H9 (cell line): Measurements from ENCODE around the gene ETNK2. TPM values are rescaled to one million over a fixed set of nuclear protein-coding genes. Genes with fewer than 3 reads are reported as not detected.
A peak's percentile ranks its signal among the peaks of the same experiment; 100 is the strongest.

ENCODE experiments used
- DNase-seq: peaks from one replicate; pipeline ENCODE4 v3.0.0-alpha.2; 2017
- H2AFZ ChIP-seq: one replicate; pipeline ENCODE4 v1.6.1; 2013; ENCODE audit warnings: mild to moderate bottlenecking, low read length, control low read depth, moderate library complexity
- H2AK5ac ChIP-seq: 2 replicates; pipeline ENCODE4 v1.6.1; 2013; ENCODE audit warnings: low read length, control low read depth, mixed read lengths; ENCODE audit not compliant: insufficient read length
- H2BK120ac ChIP-seq: one replicate; pipeline ENCODE4 v1.6.1; 2013; ENCODE audit warnings: low read depth, mild to moderate bottlenecking, low read length, control low read depth, inconsistent platforms; ENCODE audit not compliant: poor library complexity, severe bottlenecking
- H2BK12ac ChIP-seq: 2 replicates; pipeline ENCODE4 v1.6.1; 2013; ENCODE audit warnings: low read length, control low read depth, mixed read lengths, low read depth; ENCODE audit not compliant: insufficient read length
- H2BK15ac ChIP-seq: 2 replicates; pipeline ENCODE4 v1.6.1; 2013; ENCODE audit warnings: low read depth, low read length, control low read depth
- H2BK20ac ChIP-seq: one replicate; pipeline ENCODE4 v1.6.1; 2013; ENCODE audit warnings: low read depth, mild to moderate bottlenecking, low read length, control low read depth, inconsistent platforms; ENCODE audit not compliant: poor library complexity, severe bottlenecking
- H2BK5ac ChIP-seq: 2 replicates; pipeline ENCODE4 v1.6.1; 2013; ENCODE audit warnings: low read length, control low read depth, mixed read lengths; ENCODE audit not compliant: insufficient read length
- H3K14ac ChIP-seq: 2 replicates; pipeline ENCODE4 v1.6.1; 2013; ENCODE audit warnings: low read length, control low read depth; ENCODE audit not compliant: insufficient read depth
- H3K18ac ChIP-seq: 2 replicates; pipeline ENCODE4 v1.6.1; 2013; ENCODE audit warnings: low read depth, mild to moderate bottlenecking, mixed read lengths, low read length, control low read depth; ENCODE audit not compliant: insufficient read length
- H3K23ac ChIP-seq: 2 replicates; pipeline ENCODE4 v1.6.1; 2013; ENCODE audit warnings: low read length, control low read depth, mixed read lengths, low read depth; ENCODE audit not compliant: insufficient read length
- H3K23me2 ChIP-seq: 2 replicates; pipeline ENCODE4 v1.6.1; 2013; ENCODE audit warnings: low read depth, mild to moderate bottlenecking, mixed read lengths, low read length, control low read depth; ENCODE audit not compliant: insufficient read length, poor library complexity, severe bottlenecking
- H3K27ac ChIP-seq: 2 replicates; pipeline ENCODE4 v1.5.1; 2013; ENCODE audit warnings: low read length, control low read depth, mixed read lengths, low read depth; ENCODE audit not compliant: insufficient read length
- H3K27me3 ChIP-seq: 2 replicates; pipeline ENCODE4 v1.6.1; 2013; ENCODE audit warnings: low read length, control low read depth, inconsistent platforms; ENCODE audit not compliant: insufficient read depth
- H3K4ac ChIP-seq: 2 replicates; pipeline ENCODE4 v1.6.1; 2013; ENCODE audit warnings: low read depth, mild to moderate bottlenecking, control low read depth, inconsistent platforms, low read length, moderate library complexity
- H3K4me1 ChIP-seq: 2 replicates; pipeline ENCODE4 v1.6.1; 2013; ENCODE audit warnings: low read length, control low read depth, inconsistent platforms; ENCODE audit not compliant: insufficient read depth
- H3K4me2 ChIP-seq: 2 replicates; pipeline ENCODE4 v1.6.1; 2013; ENCODE audit warnings: low read length, control low read depth, mixed read lengths; ENCODE audit not compliant: insufficient read length, insufficient read depth
- H3K56ac ChIP-seq: 2 replicates; pipeline ENCODE4 v1.6.1; 2013; ENCODE audit warnings: low read depth, mild to moderate bottlenecking, mixed read lengths, low read length, control low read depth; ENCODE audit not compliant: insufficient read length
- H3K79me1 ChIP-seq: 2 replicates; pipeline ENCODE4 v1.6.1; 2013; ENCODE audit warnings: low read depth, mild to moderate bottlenecking, moderate library complexity, low read length, control low read depth, inconsistent platforms; ENCODE audit not compliant: insufficient read depth, poor library complexity, severe bottlenecking
- H3K79me2 ChIP-seq: 2 replicates; pipeline ENCODE4 v1.6.1; 2013; ENCODE audit warnings: low read length, control low read depth, inconsistent platforms; ENCODE audit not compliant: insufficient read depth
- H3K9ac ChIP-seq: 2 replicates; pipeline ENCODE4 v1.6.1; 2013; ENCODE audit warnings: low read length, control low read depth, mixed read lengths; ENCODE audit not compliant: insufficient read length; ENCODE audit errors: extremely low read depth
- H3K9me3 ChIP-seq: one replicate; pipeline ENCODE4 v1.6.1; 2013; ENCODE audit warnings: low read depth, low read length, inconsistent platforms; ENCODE audit not compliant: control insufficient read depth
- H3T11ph ChIP-seq: one replicate; pipeline ENCODE4 v1.6.1; 2013; ENCODE audit warnings: mild to moderate bottlenecking, low read length, control low read depth, inconsistent platforms
- H4K20me1 ChIP-seq: one replicate; pipeline ENCODE4 v1.6.1; 2013; ENCODE audit not compliant: control insufficient read depth, insufficient read length, insufficient read depth
- H4K5ac ChIP-seq: 2 replicates; pipeline ENCODE4 v1.6.1; 2013; ENCODE audit warnings: low read depth, mild to moderate bottlenecking, mixed read lengths, low read length, control low read depth; ENCODE audit not compliant: insufficient read length
- H4K8ac ChIP-seq: replicated peaks from 2 replicates; pipeline ENCODE4 v1.6.1; 2013; ENCODE audit warnings: low read length, control low read depth, mixed read lengths, low read depth; ENCODE audit not compliant: insufficient read length
- H4K91ac ChIP-seq: 2 replicates; pipeline ENCODE4 v1.6.1; 2013; ENCODE audit warnings: low read depth, mild to moderate bottlenecking, moderate library complexity, mixed read lengths, low read length, control low read depth; ENCODE audit not compliant: insufficient read length
- H3K27ac Mint-ChIP-seq, 3 experiments: 2 replicates in 2 of 3; 3 replicates in 1 of 3; pipeline ENCODE4 v1.8.0; 2020 to 2021; ENCODE audit warnings: mixed read lengths in 3 of 3, mild to moderate bottlenecking in 1 of 3, moderate library complexity in 1 of 3
- H3K27me3 Mint-ChIP-seq: 2 replicates; pipeline ENCODE4 v1.8.0; 2021; ENCODE audit warnings: low read depth, mild to moderate bottlenecking, moderate library complexity, mixed read lengths
- H3K36me3 Mint-ChIP-seq, 3 experiments: 2 replicates in 2 of 3; 3 replicates in 1 of 3; pipeline ENCODE4 v1.8.0; 2020 to 2021; ENCODE audit warnings: low read depth in 3 of 3, mixed read lengths in 3 of 3; ENCODE audit not compliant: insufficient read depth in 1 of 3
- H3K4me1 Mint-ChIP-seq, 2 experiments: 2 replicates each; pipeline ENCODE4 v1.8.0; 2020; ENCODE audit warnings: mixed read lengths in 2 of 2
- H3K4me3 Mint-ChIP-seq, 2 experiments: 2 replicates in 1 of 2; 3 replicates in 1 of 2; pipeline ENCODE4 v1.8.0; 2020 to 2021; ENCODE audit warnings: mild to moderate bottlenecking in 2 of 2, mixed read lengths in 2 of 2, moderate library complexity in 1 of 2
- H3K9me3 Mint-ChIP-seq, 2 experiments: 2 replicates in 1 of 2; 3 replicates in 1 of 2; pipeline ENCODE4 v1.8.0; 2020; ENCODE audit warnings: mild to moderate bottlenecking in 2 of 2, mixed read lengths in 2 of 2, moderate library complexity in 1 of 2
- CTCF ChIP-seq: fragments of 200-600 bp; sonication (generic); conservative IDR thresholded peaks from 3 replicates; pipeline ENCODE4 v1.8.0; 2021; ENCODE audit warnings: antibody characterized with exemption, mild to moderate bottlenecking
- WGBS: extraction: QIAGEN DNeasy Blood & Tissue Kit; methylation state at CpG from one replicate; pipeline ENCODE4 v1.1.7; 2013; ENCODE audit warnings: missing lambda C conversion rate, low lambda C conversion rate, mixed read lengths; ENCODE audit not compliant: insufficient read length; ENCODE audit errors: extremely low coverage; 5-methylcytosine and 5-hydroxymethylcytosine counted together
- total RNA-seq: library from RNA; stranded (reverse); gene quantifications from 2 replicates; pipeline ENCODE4 v1.2.1, GENCODE V29; 2021

ETNK2 gene
- total RNA-seq, 1 experiment from 2014 or later: 17.6 TPM

- peaks cover 46% of the 10 kb centered on the region for H3K27me3 Mint-ChIP-seq
- DNase-seq: no peak
- no peaks in the 10 kb centered on the region; a peak in 1 of 5 replicates for H3K9me3 Mint-ChIP-seq
- Histone ChIP-seq H3K9me3 (no peaks in the 10 kb centered on the region), H2BK5ac (no peak overlapping the region), H2BK15ac (no peak overlapping the region), H3K23ac (no peak overlapping the region), H2BK20ac (no peak overlapping the region), H3T11ph (no peak overlapping the region), H3K56ac (no peak overlapping the region), H2AK5ac (no peak overlapping the region), H2BK120ac (no peak overlapping the region), H4K20me1 (no peaks in the 10 kb centered on the region), H3K23me2 (peaks cover 6% of the 10 kb centered on the region), H3K27me3 (no peaks in the 10 kb centered on the region; the same call in 1 of the 2 replicates), H3K4ac (no peak overlapping the region), H4K91ac (no peak overlapping the region), H2AFZ (no peak overlapping the region), H3K27ac (no peak overlapping the region), H3K9ac (no peak overlapping the region), H3K18ac (no peak overlapping the region), H3K79me2 (no peaks in the 10 kb centered on the region), H3K14ac (no peak overlapping the region), H4K8ac (no peak overlapping the region), H3K4me1 (no peaks in the 10 kb centered on the region; the same call in 1 of the 2 replicates), H3K79me1 (no peaks in the 10 kb centered on the region), H3K4me2 (no peak overlapping the region), H2BK12ac (no peak overlapping the region), H4K5ac (no peak overlapping the region)
- H3K36me3 Mint-ChIP-seq: no peaks in the 10 kb centered on the region; a peak in 2 of 7 replicates
- WGBS: no CpG with 5 or more reads among the region's 15 CpGs
- H3K4me1 Mint-ChIP-seq: peaks cover 20 to 24% of the 10 kb centered on the region in 2 experiments
- 0 out of 7 replicates have a peak overlapping the region, but pooled peaks of 1 of the 3 experiments have one; percentile 32 for H3K27ac Mint-ChIP-seq
- H3K4me3 Mint-ChIP-seq: no peak overlapping the region; a peak in 1 of 5 replicates
- no peak for TF ChIP-seq CTCF
Measured at GRCh38 chr1:204154568-204155255, 2.9 kb upstream of the ETNK2 start.
